Gastroesophageal sphincter (tissue), 4 donors: ENCODE results near the gene ATF5. TPM values are rescaled to one million over a fixed set of nuclear protein-coding genes. Genes with fewer than 3 reads are reported as not detected.

Experiments
- ATAC-seq: fragments of 150-250 bp; one replicate; pipeline ENCODE4 v1.9.1; 2016; ENCODE audit warnings: mild to moderate bottlenecking, moderate library complexity
- H3K27ac ChIP-seq, 4 donors: fragments of 200-600 bp; sonication (generic) in 3 of 4; 1 replicate in 3 of 4; 2 replicates in 1 of 4; pipeline ENCODE4 v1.5.1; 2016 to 2019
- H3K27me3 ChIP-seq: fragments of 200-600 bp; sonication (generic); one replicate; pipeline ENCODE4 v1.5.1; 2019
- H3K36me3 ChIP-seq, 2 donors: fragments of 200-600 bp; sonication (generic); one replicate each; pipeline ENCODE4 v1.5.1; 2019; ENCODE audit warnings: control low read depth in 1 of 2
- H3K4me1 ChIP-seq, 3 donors: fragments of 200-600 bp; sonication (generic); 1 replicate in 2 of 3; 2 replicates in 1 of 3; pipeline ENCODE4 v1.5.1; 2016 to 2019; ENCODE audit warnings: control low read depth in 2 of 3
- H3K4me3 ChIP-seq, 2 donors: fragments of 200-600 bp; sonication (generic); one replicate each; pipeline ENCODE4 v1.5.1; 2019; ENCODE audit warnings: mild to moderate bottlenecking in 1 of 2, moderate library complexity in 1 of 2
- H3K9me3 ChIP-seq, 3 donors: fragments of 200-600 bp; sonication (generic); one replicate each; pipeline ENCODE4 v1.5.1; 2017 to 2019; ENCODE audit warnings: control low read depth in 2 of 3
- CTCF ChIP-seq, 4 experiments: fragments of 200-600 bp in 2 of 4; fragments of 450-650 bp in 2 of 4; sonication (generic) in 1 of 4; IDR thresholded peaks; one replicate each; pipeline ENCODE4 v1.5.1; 2017 to 2019; ENCODE audit warnings: antibody characterized with exemption in 4 of 4, mild to moderate bottlenecking in 2 of 4, moderate library complexity in 2 of 4
- EP300 ChIP-seq: sonication (generic); formaldehyde crosslinking; IDR thresholded peaks from one replicate; pipeline ENCODE4 v1.6.1; 2017; ENCODE audit warnings: antibody characterized with exemption, mild to moderate bottlenecking
- POLR2A ChIP-seq, 2 donors: fragments of 450-650 bp; IDR thresholded peaks; one replicate each; pipeline ENCODE4 v1.6.1; 2017; ENCODE audit warnings: antibody characterized with exemption in 2 of 2, mild to moderate bottlenecking in 2 of 2, moderate library complexity in 1 of 2
- POLR2AphosphoS5 ChIP-seq: sonication (generic); formaldehyde crosslinking; IDR thresholded peaks from one replicate; pipeline ENCODE4 v1.6.1; 2017; ENCODE audit warnings: antibody characterized with exemption
- whole genome bisulfite sequencing, 2 donors: methylation state at CpG; one replicate each; pipeline ENCODE4 v1.1.5; 2018; ENCODE audit warnings: low coverage in 1 of 2; 5-methylcytosine and 5-hydroxymethylcytosine counted together
- total RNA-seq, 4 donors: library from RNA; depleted of rRNA; stranded (reverse); fragments of >200 nt; gene quantifications; one replicate each; pipeline ENCODE4 v1.1.0, GENCODE V29; 2016

The ATF5 gene
- 10 to 100 TPM; 12.3 to 22.7 (median 16.7) TPM for total RNA-seq

- Histone ChIP-seq H3K36me3 (peaks cover 0 to 55% of the 10 kb centered on the region in 2 donors), H3K27ac (peak within 1 kb of the TSS; percentile 64 to 96 (median 94)), H3K27me3 (no peaks in the 10 kb centered on the region), H3K4me1 (peaks cover 0 to 59% (median 22%) of the 10 kb centered on the region in 3 donors), H3K4me3 (peak within 1 kb of the TSS; percentile 78 to 96), H3K9me3 (no peaks in the 10 kb centered on the region)
- 0 to 3% methylated on average over 5 to 33 of the region's 48 CpGs for WGBS, 2 donors
- peak; percentile 60 for ATAC-seq
- TF ChIP-seq EP300 (no peak), POLR2AphosphoS5 (peak; percentile 14), POLR2A (IDR thresholded peaks at IDR 0.05) (peak; percentile 34 to 41)
Measured at GRCh38 chr19:49929121-49929610, at the start of gene ATF5, which contains the start of gene NUP62. ATF5 (plus strand) TSS chr19:49929205; CDS start chr19:49930851, 1,646 bp downstream. NUP62 (minus strand) TSS chr19:49929504; CDS start chr19:49909807, 19,697 bp downstream.

GRCh38 chr19:49879243-49879963 is 49.6 kb upstream of the ATF5 start:
- WGBS, 2 donors: 92 to 98% methylated on average over 5 to 8 of the region's 12 CpGs
- peaks cover 0 to 58% of the 10 kb centered on the region in 2 donors for H3K36me3 ChIP-seq
- TF ChIP-seq CTCF (IDR thresholded peaks at IDR 0.05) (no peak), POLR2AphosphoS5 (no peak), EP300 (no peak), POLR2A (IDR thresholded peaks at IDR 0.05) (no peak)

GRCh38 chr19:49880162-49880869 is 48.7 kb upstream of the ATF5 start:
- Histone ChIP-seq H3K27ac (no peak overlapping the region), H3K4me3 (no peak overlapping the region), H3K36me3 (peaks cover 0 to 65% of the 10 kb centered on the region in 2 donors), H3K27me3 (no peaks in the 10 kb centered on the region), H3K9me3 (peaks cover 0 to 4% (median 0%) of the 10 kb centered on the region in 3 donors), H3K4me1 (peaks cover 0 to 32% (median 13%) of the 10 kb centered on the region in 3 donors)
- WGBS, 2 donors: 90% methylated on average over 2 of the region's 10 CpGs; no CpG with 5 or more reads in 1 of the 2 donors
- no peak for TF ChIP-seq EP300
- no peak for TF ChIP-seq POLR2AphosphoS5
- TF ChIP-seq POLR2A (IDR thresholded peaks at IDR 0.05): no peak
- no peak for TF ChIP-seq CTCF (IDR thresholded peaks at IDR 0.05)
- ATAC-seq: no peak

More at GRCh38 chr19:49879243-49879963, 49.6 kb upstream of the ATF5 start:
- H3K27ac ChIP-seq: peak overlapping the region in 1 of 4 donors; percentile 98
- no peak overlapping the region for H3K4me3 ChIP-seq
- ATAC-seq: no peak
- no peaks in the 10 kb centered on the region for H3K27me3 ChIP-seq
- peaks cover 0 to 4% (median 0%) of the 10 kb centered on the region in 3 donors for H3K9me3 ChIP-seq
- peaks cover 0 to 41% (median 18%) of the 10 kb centered on the region in 3 donors for H3K4me1 ChIP-seq

GRCh38 chr19:49881186-49881585 is 47.8 kb upstream of the ATF5 start:
- Histone ChIP-seq H3K4me1 (peaks cover 0 to 26% (median 9%) of the 10 kb centered on the region in 3 donors), H3K9me3 (peaks cover 0 to 4% (median 0%) of the 10 kb centered on the region in 3 donors), H3K36me3 (peaks cover 0 to 73% of the 10 kb centered on the region in 2 donors), H3K27me3 (no peaks in the 10 kb centered on the region), H3K27ac (no peak overlapping the region), H3K4me3 (no peak overlapping the region)
- ATAC-seq: no peak
- WGBS, 2 donors: 85% methylated on average over 4 of the region's 17 CpGs; no CpG with 5 or more reads in 1 of the 2 donors
- TF ChIP-seq POLR2A (IDR thresholded peaks at IDR 0.05): no peak
- TF ChIP-seq EP300: no peak
- no peak for TF ChIP-seq CTCF (IDR thresholded peaks at IDR 0.05)
- no peak for TF ChIP-seq POLR2AphosphoS5
